ENCODE results near the gene FAM25C.
"Not testable (repeated sequence)": the region's sequence is repeated elsewhere in the genome, so short reads cannot be mapped to it uniquely, and the experiment has no call there.

FAM25C gene

DNA sequence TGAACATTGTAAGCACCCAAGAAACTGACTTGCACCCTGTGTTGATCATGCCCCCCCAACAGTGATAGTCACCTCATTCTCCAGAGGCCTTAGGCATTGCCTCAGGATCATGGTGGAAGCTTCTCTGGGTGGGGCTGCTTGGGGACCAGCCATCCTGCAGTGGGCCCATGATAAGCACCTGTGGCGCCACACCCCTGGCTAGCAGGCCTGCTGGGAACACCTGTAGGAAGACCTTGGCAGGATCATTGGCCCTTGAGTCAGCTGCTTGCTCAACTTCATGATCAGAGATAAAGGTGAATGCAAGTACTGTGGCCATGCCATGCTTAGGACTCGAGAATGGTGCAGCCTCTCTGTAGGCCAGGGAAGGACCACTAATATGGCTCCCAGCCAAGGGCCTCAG lies 38.9 kb downstream of the FAM25C start:
- H4K91ac ChIP-seq (ENCODE audit: low read length); H3K14ac ChIP-seq (ENCODE audit: low read length in 2 of 2); H2BK12ac ChIP-seq (ENCODE audit: low read length in 2 of 2); H2BK15ac ChIP-seq (ENCODE audit: low read depth, poor library complexity, severe bottlenecking); H3K4me3 ChIP-seq (ENCODE audit: insufficient read depth in 1 of 2, low read depth in 1 of 2, low read length in 2 of 2); H3K18ac ChIP-seq (ENCODE audit: low read depth in 1 of 2, low read length in 2 of 2); H3K4me1 ChIP-seq (ENCODE audit: control insufficient read depth, insufficient read depth, low read depth, low read length); H2BK120ac ChIP-seq (ENCODE audit: low read depth, low read length); H2BK5ac ChIP-seq (ENCODE audit: low read depth, low read length, poor library complexity, severe bottlenecking); H2AK5ac ChIP-seq (ENCODE audit: low read length, severe bottlenecking); H4K8ac ChIP-seq (ENCODE audit: low read length); DNase-seq; H3K27ac ChIP-seq (ENCODE audit: low read length, poor library complexity, severe bottlenecking); H3K9me3 ChIP-seq (ENCODE audit: control insufficient read depth, low read length); H3K4me2 ChIP-seq (ENCODE audit: low read length, poor library complexity, severe bottlenecking); H3K36me3 ChIP-seq (ENCODE audit: control insufficient read depth in 1 of 2, insufficient read depth in 2 of 2, low read depth in 1 of 2, low read length in 2 of 2); H3K27me3 ChIP-seq (ENCODE audit: control insufficient read depth in 1 of 2, insufficient read depth in 1 of 2, low read length in 2 of 2); H3K9ac ChIP-seq (ENCODE audit: low read length); H2AFZ ChIP-seq (ENCODE audit: low read depth, low read length); H3K79me1 ChIP-seq (replicated peaks; ENCODE audit: low read length, poor library complexity, severe bottlenecking); H3K4ac ChIP-seq (ENCODE audit: low read depth in 1 of 2, low read length in 2 of 2); H3K23ac ChIP-seq (ENCODE audit: low read length in 2 of 2): not testable (repeated sequence)
- WGBS: no CpG with 5 or more reads among the region's 2 CpGs

DNA sequence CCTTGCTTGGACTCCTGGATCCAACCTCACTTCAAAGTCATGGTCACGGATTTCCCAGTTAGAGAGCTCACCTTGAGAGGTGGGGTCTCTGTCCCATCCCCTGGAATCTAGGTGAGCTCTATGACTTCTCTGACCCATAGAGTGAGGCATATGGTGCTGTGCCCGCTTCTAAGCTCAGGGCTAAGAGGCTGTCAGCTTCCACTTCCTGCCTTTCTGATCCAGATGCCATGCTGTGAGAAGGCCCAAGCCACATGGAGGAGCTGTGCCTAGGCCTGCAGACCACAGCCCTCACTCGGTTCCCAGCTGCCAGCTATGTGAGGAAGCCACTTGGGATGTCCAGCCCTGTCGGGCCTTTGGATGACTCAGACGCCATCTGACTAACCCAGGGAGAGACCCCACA lies 39.9 kb downstream of the FAM25C start:
- WGBS: 100% methylated on average over 1 of the region's 5 CpGs

GRCh38 chr10:47957158-47957557 lies 42.4 kb downstream of the FAM25C start:
- H3K4me3 ChIP-seq (ENCODE audit: insufficient read depth in 1 of 2, low read depth in 1 of 2, low read length in 2 of 2); H3K79me1 ChIP-seq (replicated peaks; ENCODE audit: low read length, poor library complexity, severe bottlenecking); H2AK5ac ChIP-seq (ENCODE audit: low read length, severe bottlenecking); H3K27me3 ChIP-seq (ENCODE audit: control insufficient read depth in 1 of 2, insufficient read depth in 1 of 2, low read length in 2 of 2); H3K4me2 ChIP-seq (ENCODE audit: low read length, poor library complexity, severe bottlenecking); H3K4ac ChIP-seq (ENCODE audit: low read depth in 1 of 2, low read length in 2 of 2); DNase-seq; H3K27ac ChIP-seq (ENCODE audit: low read length, poor library complexity, severe bottlenecking); H2BK15ac ChIP-seq (ENCODE audit: low read depth, poor library complexity, severe bottlenecking); H2BK120ac ChIP-seq (ENCODE audit: low read depth, low read length); H4K8ac ChIP-seq (ENCODE audit: low read length); H2BK5ac ChIP-seq (ENCODE audit: low read depth, low read length, poor library complexity, severe bottlenecking); H4K91ac ChIP-seq (ENCODE audit: low read length); H2AFZ ChIP-seq (ENCODE audit: low read depth, low read length); H3K9me3 ChIP-seq (ENCODE audit: control insufficient read depth, low read length); H3K9ac ChIP-seq (ENCODE audit: low read length); H2BK12ac ChIP-seq (ENCODE audit: low read length in 2 of 2); H3K4me1 ChIP-seq (ENCODE audit: control insufficient read depth, insufficient read depth, low read depth, low read length); H3K18ac ChIP-seq (ENCODE audit: low read depth in 1 of 2, low read length in 2 of 2); H3K36me3 ChIP-seq (ENCODE audit: control insufficient read depth in 1 of 2, insufficient read depth in 2 of 2, low read depth in 1 of 2, low read length in 2 of 2); H3K23ac ChIP-seq (ENCODE audit: low read length in 2 of 2): not testable (repeated sequence)
- 64% methylated on average over 4 of the region's 8 CpGs for WGBS
- H3K14ac ChIP-seq (ENCODE audit: low read length in 2 of 2): peak overlapping the region in 1 of 2 experiments; percentile 32

More for the DNA sequence above, 39.9 kb downstream of the FAM25C start:
- H3K18ac ChIP-seq (ENCODE audit: low read depth in 1 of 2, low read length in 2 of 2); DNase-seq; H2BK120ac ChIP-seq (ENCODE audit: low read depth, low read length); H2BK12ac ChIP-seq (ENCODE audit: low read length in 2 of 2); H3K79me1 ChIP-seq (replicated peaks; ENCODE audit: low read length, poor library complexity, severe bottlenecking); H4K91ac ChIP-seq (ENCODE audit: low read length); H3K36me3 ChIP-seq (ENCODE audit: control insufficient read depth in 1 of 2, insufficient read depth in 2 of 2, low read depth in 1 of 2, low read length in 2 of 2); H2AK5ac ChIP-seq (ENCODE audit: low read length, severe bottlenecking); H3K4ac ChIP-seq (ENCODE audit: low read depth in 1 of 2, low read length in 2 of 2); H3K9ac ChIP-seq (ENCODE audit: low read length); H3K23ac ChIP-seq (ENCODE audit: low read length in 2 of 2); H3K4me1 ChIP-seq (ENCODE audit: control insufficient read depth, insufficient read depth, low read depth, low read length); H3K4me2 ChIP-seq (ENCODE audit: low read length, poor library complexity, severe bottlenecking); H2BK5ac ChIP-seq (ENCODE audit: low read depth, low read length, poor library complexity, severe bottlenecking); H2AFZ ChIP-seq (ENCODE audit: low read depth, low read length); H3K14ac ChIP-seq (ENCODE audit: low read length in 2 of 2); H2BK15ac ChIP-seq (ENCODE audit: low read depth, poor library complexity, severe bottlenecking); H3K27me3 ChIP-seq (ENCODE audit: control insufficient read depth in 1 of 2, insufficient read depth in 1 of 2, low read length in 2 of 2); H3K4me3 ChIP-seq (ENCODE audit: insufficient read depth in 1 of 2, low read depth in 1 of 2, low read length in 2 of 2); H3K27ac ChIP-seq (ENCODE audit: low read length, poor library complexity, severe bottlenecking); H3K9me3 ChIP-seq (ENCODE audit: control insufficient read depth, low read length); H4K8ac ChIP-seq (ENCODE audit: low read length): not testable (repeated sequence)

DNA sequence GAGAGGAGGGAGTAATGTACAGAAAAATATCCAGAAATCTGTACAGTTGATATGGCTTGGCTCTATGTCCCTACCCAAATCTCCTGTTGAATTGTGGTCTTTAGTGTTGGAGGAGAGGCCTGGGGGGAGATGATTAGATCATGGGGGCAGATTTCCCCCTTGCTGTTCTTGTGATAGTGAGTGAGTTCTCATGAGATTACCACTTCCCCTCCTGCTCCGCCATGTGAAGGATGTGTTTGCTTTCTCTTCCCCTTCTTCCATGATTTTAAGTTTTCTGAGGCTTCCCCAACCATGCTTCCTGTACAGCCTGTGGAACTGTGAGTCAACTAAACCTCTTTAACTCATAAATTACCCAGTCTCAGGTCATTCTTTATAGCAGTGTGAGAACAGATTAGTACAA lies 52.2 kb downstream of the FAM25C start:
- not testable (repeated sequence) for DNase-seq; H2BK12ac ChIP-seq (ENCODE audit: low read length in 2 of 2); H4K91ac ChIP-seq (ENCODE audit: low read length); H3K4me3 ChIP-seq (ENCODE audit: insufficient read depth in 1 of 2, low read depth in 1 of 2, low read length in 2 of 2); H3K14ac ChIP-seq (ENCODE audit: low read length in 2 of 2); H3K9me3 ChIP-seq (ENCODE audit: control insufficient read depth, low read length); H3K36me3 ChIP-seq (ENCODE audit: control insufficient read depth in 1 of 2, insufficient read depth in 2 of 2, low read depth in 1 of 2, low read length in 2 of 2); H3K9ac ChIP-seq (ENCODE audit: low read length); H3K23ac ChIP-seq (ENCODE audit: low read length in 2 of 2); H2BK15ac ChIP-seq (ENCODE audit: low read depth, poor library complexity, severe bottlenecking); H2AK5ac ChIP-seq (ENCODE audit: low read length, severe bottlenecking); H3K4ac ChIP-seq (ENCODE audit: low read depth in 1 of 2, low read length in 2 of 2); H2BK5ac ChIP-seq (ENCODE audit: low read depth, low read length, poor library complexity, severe bottlenecking); H3K79me1 ChIP-seq (replicated peaks; ENCODE audit: low read length, poor library complexity, severe bottlenecking); H3K4me2 ChIP-seq (ENCODE audit: low read length, poor library complexity, severe bottlenecking); H4K8ac ChIP-seq (ENCODE audit: low read length); H3K27ac ChIP-seq (ENCODE audit: low read length, poor library complexity, severe bottlenecking); H3K18ac ChIP-seq (ENCODE audit: low read depth in 1 of 2, low read length in 2 of 2); H3K27me3 ChIP-seq (ENCODE audit: control insufficient read depth in 1 of 2, insufficient read depth in 1 of 2, low read length in 2 of 2); H2BK120ac ChIP-seq (ENCODE audit: low read depth, low read length); H3K4me1 ChIP-seq (ENCODE audit: control insufficient read depth, insufficient read depth, low read depth, low read length); H2AFZ ChIP-seq (ENCODE audit: low read depth, low read length)
- WGBS: no CpG with 5 or more reads among the region's 1 CpG

Measured in mesenchymal stem cell (in vitro differentiated cells and primary cell).